ENCODE data around the gene MMP13.
"Not testable (repeated sequence)": the region's sequence is repeated elsewhere in the genome, so short reads cannot be mapped to it uniquely, and the experiment has no call there.

The MMP13 gene

DNA sequence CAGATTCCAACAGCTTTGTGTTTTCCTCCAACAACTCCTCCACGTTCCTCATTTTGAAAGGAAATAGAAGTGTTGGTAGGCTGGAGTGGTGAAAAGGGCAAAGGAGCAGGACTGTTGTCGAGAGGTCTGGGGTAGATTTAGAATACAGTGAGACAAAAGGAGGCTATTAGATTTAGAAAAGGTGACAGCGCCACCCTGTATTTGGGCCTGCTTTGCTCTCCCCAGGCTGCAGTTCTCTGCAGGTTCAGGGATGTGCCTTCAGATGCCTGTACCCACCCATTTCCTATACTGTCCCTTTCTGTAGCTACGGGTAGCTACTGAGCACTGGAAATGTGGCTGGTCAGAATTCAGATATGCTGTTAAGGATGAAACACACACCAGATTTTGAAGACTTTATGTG, 20.8 kb downstream of the MMP13 start:
- DNase-seq: no peak

DNA sequence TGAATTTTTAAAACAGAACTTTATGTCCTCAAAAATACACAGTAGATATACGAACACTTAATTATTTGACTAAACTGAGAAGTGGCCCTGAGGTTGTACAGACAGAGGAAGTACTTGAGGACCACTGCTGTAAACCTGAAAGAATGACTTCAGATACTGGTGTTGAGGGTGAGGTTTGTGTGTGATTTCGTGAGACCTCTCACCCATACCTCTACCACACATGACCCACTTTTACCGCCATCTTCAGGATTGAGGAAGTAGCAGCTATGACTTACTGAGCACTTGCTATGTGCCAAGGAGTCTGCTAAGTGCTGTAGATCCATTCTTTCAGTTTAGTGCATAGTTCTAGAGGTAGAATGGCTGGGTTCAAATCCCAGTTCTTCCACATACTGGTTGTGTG, 21.9 kb downstream of the MMP13 start:
- DNase-seq: no peak

DNA sequence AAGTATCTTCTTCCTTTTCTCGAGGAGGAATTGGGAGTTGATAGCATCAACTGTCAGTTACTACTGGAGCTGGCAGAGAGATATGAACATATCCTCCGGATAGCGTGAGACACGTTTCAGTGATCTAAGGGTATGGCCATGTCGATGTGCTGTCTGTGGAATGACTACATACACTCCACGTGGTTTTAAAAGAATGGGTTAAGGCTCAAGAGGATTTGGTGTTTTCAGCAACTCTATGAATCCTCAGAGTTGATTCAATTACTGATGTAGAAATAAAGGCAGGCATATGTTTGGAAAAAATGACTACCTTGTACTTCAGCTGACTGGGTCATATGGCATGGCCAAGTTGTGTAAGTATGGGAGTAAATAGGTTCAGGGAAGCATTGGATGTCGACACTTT, 22.9 kb downstream of the MMP13 start:
- no peak for DNase-seq

DNA sequence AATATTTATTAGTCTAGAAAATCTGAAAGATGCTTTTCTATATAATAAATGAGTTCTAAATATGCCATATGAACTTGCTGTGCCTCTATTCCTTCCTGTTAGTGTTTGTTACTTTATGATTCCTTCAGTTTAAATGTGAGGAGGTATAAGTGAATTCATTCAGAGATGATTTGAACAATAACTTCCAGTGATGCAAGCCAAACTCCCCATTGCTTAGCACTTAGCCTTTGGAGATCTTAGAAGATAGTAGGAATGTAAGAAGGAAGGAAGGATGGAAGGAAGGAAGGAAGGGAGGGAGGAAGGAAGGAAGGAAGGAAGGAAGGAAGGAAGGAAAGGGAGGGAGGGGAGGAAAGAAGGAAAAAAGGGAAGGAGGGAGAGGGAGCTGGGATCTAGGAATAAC, 25.1 kb downstream of the MMP13 start:
- no peak for DNase-seq

DNA sequence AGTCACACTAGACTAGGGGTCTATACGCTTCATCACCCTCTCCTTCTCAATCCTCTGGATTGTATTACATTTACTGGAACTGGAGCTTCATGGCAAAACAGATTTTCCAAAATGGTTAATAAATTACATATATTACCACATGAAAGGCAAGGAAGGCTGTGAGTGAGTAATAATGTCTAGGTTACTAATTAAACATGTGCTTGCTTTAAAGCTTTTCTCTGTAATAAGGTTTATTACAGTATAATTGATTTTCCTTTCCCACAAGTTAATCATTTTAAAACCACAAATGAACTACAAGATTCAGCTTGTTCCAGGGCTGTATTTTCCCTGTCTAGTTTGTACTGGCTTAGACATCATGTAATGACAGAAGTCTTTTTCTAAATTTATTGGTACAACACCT, 25.6 kb downstream of the MMP13 start:
- DNase-seq: no peak

DNA sequence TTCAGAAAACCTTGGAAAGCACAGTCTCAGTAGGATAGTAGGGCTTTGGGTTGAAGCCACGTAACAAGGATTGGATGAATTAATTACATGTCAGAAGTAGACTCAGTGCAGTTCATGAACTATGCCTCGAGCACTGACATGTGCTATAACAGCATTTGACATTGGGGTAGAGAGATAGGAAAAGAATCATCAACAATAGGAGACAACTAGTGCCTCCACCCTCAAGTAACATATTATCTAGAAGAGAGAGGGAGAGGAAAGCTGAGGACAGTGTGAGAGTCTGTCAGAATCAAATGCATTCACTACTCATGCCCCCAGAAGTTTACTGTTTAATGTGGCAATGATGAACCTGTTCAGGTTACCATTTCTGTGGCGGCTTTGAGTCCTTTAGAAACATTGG, 26.4 kb downstream of the MMP13 start:
- DNase-seq: no peak

DNA sequence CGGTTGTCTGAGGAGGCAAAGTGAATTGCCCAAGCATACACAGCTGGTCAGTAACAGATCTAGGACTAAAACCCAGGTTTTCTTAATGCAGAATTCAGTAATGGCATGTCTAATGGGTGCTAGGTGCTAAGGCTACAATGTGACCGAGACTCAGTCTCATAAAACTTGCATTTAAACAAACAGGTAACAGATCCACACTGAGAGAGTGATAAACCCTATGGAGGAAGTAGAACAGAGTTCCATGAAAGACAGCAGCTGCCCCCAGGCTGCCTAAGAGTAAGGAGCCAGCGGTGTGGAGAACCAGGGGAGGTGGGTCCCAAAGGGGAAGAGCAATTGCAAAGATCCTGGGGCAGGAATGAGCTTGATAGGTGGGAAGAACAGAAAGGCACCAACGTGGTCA, 27.3 kb downstream of the MMP13 start:
- no peak for DNase-seq

DNA sequence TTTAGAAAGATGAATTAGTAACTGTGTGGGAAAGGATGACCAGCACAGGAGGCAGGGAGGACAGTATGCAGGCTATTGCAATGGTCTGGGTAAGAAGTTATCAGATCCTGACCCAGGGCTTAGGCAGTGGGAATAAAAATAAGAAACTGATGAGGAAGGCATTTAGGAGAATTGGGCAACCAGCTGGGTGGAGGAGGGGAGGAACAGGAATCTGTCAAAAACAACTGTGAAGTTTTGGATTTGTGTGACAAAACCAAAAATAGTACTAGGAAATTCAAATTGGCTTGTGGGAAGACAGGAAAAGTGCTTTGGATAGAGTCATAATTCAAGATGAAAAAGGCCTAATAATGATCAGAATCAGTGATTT, 27.9 kb downstream of the MMP13 start:
- no peak for DNase-seq

DNA sequence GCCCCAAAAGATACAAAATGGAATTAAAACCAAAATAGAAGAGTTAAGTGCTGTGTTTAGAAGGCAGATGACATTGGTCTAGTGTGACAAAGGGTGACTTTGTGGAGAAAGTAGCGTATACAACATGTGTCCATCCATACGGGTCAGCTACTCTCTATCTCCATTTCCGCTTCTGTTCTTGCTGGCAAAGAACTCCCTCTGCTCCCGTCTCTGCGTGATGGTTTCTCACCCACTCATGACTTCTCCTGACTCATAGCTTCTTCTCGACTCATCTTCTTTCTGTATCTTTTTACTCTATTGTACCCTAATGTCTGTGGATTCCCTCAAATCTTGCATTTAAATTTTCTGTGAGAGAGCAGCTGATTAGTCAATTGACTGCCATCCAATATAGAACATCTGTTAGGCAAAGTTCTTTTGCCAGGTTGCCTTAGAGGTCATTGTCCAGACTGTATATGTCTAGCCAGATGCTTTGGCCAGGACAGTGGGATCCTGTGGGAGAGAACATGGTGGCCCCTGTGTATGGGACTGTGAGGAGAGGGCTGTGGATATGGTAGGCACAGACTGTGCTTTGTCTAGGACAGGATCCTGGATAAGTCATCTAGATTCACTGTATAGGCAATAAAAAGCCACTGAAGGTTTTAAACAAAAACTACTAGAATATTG, 28.4 kb downstream of the MMP13 start:
- no peak for DNase-seq

DNA sequence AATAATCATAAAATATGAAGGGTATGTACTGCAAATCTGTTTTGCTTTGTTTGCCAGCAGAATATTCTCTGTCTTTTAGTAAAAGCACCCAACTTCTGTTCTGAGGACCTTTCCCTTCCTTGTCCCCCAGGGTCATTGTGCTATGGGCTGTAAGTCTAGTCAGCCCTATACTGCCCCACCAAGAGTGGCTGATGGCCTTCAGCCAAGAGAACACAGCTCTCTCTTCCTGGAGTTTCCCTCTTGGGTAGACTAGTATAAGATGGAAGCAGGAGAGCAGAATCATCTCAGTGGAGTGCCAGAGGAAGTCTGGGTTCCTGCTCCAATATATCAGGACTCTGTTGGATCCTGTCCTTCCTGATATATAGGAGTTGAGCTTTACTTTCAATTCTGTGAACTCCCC, 29.0 kb downstream of the MMP13 start:
- no peak for DNase-seq

DNA sequence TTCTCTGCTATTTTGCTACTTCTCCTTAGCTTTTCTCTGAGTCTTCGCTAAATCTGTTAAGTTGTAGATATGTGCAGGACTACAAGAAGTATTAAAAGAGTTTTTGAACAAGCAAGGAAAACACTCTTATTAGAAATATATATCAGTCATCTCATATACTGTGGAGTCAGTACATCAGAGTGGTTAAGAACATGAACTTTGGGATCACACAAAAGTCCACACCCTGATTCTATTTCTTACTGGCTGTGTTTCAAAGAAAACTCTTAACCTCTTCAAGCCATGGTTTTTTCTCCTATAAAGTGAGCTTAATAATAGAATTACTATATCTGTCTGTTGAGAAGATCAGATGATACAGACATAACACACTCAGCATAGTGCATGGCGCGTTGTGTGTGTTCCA, 29.5 kb downstream of the MMP13 start:
- no peak for DNase-seq

DNA sequence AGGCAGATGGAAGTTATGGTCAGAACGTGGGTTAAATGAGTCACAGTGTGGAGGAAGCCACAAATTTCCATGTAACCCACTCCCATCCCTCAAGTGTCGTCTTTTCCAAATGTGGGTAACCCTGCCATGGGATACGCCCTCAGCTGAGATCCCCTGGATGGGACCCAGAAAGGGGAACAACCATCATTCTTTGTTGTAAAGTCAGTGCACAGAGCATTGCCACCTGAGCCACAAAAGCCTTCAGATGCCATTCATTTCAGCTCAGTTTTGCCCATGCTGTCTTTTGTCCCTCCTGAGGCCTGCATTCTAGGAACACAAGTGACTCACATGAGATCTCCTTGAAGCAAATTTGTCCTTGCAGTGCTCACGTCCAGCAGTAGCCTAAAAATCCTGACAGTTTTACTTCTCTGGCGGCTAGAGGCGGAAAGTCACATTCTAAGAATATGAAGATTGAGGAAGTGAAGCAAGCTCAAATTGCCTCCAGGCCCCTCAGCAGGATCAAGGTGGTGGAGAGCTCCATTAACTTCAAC, 30.6 kb downstream of the MMP13 start:
- DNase-seq: no peak

DNA sequence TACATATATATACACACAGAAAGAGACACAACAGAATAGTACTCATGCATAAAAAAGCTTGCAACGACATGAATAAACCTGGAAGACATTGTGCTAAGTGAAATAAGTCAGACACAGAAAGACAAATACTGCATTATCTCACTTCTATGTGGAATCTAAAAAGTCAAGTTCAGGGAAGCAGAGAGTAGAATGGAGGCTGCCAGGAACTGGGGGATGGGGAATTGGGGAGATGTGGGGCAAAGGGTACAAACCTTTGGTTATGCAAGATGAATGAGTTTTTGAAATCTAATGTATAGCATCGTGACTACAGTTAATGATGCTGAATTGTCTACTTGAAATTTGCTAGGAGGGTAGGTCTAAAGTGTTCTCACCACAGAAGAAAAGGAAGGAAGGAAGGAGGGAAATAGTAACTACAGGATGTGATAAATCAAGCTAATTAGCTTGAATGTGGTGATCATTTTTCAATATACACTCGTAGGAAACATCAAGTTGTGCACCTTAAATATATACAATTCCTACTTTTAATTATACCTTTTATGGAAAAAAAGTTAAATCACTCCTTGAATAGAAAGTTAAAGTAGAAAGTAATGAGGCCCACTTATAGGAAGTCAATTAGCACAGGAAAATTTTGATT, 33.8 kb downstream of the MMP13 start:
- no peak for DNase-seq

DNA sequence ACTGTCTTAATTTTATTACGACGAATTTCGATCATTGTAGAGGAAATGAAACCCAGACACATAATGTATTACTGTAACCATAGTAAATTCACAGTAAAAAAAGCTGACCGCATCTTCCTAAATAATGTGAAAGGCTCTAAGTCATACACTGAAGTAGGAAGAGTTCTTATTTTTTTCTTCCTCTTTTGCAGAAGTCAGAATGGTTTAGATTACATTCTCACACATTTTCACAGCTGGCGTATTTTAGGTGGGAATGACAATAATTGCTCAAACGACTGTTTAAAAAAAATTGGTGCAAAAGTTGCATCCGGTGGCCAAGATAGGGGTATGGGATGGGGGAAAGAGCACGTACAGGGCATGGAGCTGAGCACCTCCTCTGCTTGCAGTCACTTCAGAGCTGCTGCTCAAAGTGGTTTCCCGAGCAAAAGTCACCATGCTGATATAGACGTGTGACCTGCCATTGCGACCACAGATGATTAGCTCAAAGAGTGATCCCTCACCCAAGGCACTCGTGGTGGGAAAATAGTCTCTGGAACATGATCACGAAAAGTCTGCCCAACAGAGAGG, 35.3 kb downstream of the MMP13 start:
- no peak for DNase-seq

DNA sequence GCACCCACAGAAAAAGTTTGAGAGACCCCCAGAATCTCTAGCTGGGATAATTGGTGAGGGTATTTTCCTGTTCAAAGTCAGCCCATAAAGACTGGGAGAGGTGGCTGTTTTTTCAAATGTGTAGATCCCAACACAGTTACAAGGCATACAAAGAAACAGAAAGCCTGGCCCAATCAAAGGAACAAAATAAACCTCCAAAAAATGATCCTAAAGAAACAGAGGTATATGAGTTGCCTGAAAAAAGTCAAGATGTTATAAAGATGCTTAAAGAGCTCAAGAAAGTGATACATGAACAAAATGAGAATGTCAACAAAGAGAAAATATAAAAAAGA, 40.5 kb downstream of the MMP13 start:
- DNase-seq: no peak

DNA sequence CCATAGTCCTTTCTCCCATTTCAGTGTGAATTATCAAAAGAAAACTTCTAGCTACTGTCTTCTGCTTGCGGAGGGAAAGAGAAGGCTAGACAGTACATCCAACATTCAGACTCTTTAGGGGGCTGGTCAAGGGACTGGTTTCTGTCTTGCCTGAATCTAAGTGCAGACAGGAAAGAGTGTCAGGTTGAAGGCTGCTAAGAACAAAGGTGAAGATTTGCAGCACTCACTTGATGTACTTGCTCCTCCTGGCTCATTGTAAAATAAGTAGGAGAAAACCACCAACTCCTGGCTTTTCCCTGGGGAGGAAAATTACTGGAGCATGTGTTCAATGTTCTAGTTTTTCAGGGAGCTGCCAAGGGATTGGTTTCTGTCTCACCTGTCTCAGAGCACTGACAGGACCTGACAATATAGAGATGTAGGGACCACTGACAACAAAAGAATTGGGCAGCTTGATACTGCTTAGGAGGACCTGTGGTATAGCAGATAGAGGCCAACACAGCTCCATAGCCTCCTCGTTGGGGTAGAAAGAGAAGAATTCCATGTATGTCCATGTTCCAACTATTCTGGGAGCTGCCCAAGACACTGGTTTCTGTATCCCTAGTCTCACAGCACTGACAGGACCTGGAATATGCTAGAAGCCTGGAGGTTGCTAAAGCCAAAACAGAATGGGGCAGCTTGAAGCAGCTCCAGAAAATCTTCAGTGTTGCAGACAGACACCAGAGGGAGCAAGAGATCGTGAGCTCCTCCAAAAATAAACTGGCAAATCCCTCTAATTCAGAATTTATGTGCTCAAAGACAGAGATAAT, 41.1 kb downstream of the MMP13 start:
- no peak for DNase-seq

DNA sequence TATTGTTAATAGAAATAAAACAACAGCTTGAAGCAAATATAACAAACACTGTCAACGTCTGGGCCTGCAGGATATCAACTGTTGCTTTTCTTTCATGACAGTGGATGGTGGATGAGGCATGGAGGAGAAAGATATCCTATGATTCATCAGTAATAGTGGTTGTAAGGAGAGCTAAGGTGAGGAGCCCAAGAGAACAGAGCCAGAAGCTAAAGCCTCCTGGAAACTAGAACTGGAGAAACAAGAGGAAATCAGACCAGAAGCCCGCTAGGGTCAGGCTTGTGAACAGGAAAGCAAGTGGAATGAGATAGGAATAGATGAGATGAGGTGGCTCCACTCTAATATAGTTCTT, 43.1 kb downstream of the MMP13 start:
- no peak for DNase-seq

DNA sequence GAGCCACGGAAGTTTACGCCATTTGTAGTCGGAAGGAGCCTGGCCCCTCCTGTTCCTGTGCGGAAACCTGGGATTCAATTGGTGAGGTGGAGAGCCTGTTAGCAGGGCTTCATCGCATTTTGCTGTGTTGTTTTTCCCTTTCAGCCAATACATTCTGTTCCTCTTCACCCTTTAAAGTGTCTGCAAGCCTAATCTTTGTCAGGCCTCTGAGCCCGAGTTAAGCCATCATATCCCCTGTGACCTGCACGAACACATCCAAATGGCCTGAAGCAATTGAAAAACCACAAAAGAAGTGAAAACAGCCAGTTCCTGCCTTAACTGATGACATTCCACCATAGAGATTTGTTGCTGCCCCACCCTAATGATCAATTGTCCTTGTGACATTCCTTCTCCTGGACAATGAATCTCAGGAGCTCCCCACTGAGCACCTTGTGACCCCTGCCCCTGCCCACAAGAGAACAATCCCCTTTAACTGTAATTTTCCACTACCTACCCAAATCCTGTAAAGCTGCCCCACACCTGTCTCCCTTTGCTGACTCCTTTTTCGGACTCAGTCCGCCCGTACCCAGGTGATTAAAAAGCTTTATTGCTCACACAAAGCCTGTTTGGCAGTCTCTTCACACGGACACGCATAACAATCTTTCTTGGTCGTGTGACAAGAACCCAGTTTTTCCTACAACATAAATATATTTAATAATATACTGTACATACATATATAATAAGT, 43.6 kb downstream of the MMP13 start:
- no peak for DNase-seq

DNA sequence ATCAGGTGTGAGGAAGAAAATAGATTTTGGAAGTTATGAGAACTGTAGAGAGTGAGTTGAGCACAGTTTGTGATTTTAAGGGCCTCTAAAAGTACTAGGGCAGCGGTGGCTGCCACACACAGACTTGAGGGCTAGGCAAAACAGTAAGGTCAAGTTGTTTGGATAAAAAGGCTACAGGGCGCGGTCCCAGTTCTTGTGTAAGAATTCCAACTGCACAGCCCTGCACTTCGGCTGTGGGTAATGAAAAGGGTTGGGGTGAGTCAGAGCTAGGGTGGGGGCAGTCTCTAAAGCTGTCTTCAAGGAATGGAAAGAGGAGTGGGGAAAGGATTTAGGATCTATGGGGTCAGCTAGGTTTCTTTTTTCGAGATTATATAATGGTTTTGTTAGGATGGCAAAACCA, 49.7 kb downstream of the MMP13 start:
- DNase-seq: not testable (repeated sequence)

DNA sequence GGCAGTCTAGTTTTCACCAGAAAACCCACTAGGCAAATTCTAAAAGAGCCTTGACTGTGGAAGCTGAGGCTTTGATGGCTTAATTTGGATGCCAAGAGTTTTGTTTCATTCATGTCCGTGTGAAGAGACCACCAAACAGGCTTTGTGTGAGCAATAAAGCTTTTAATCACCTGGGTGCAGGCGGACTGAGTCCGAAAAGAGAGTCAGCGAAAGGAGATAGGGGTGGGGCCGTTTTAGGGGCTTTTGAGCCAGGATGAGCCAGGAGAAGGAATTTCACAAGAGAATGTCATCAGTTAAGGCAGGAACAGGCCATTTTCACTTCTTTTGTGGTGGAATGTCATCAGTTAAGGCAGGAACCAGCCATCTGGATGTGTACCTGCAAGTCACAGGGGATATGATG, 51.6 kb downstream of the MMP13 start:
- not testable (repeated sequence) for DNase-seq

DNA sequence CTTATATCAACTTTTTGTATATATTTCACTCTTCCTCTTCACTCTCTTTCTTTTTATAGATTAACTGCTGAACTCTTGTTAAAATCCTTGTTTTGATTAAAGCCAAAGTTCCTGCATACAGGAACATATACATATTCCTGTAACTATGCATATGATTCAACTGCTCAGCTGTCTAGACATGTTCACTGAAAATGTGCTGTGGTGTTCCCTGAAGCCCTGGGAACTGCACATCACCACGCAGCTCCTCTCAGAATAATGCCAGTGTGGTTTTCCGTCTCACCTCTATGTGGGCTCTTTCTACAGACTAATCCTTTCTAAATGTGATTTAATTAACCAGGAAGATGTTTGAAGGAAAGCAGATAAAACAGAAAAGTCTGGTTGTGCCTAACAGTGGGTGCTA, 55.2 kb downstream of the MMP13 start:
- no peak for DNase-seq

All from NCI-H187 treated with DMSO at 0.1 percent for 48 hours (cell line).